Stimulated activated naive CD8-positive, alpha-beta T cell treated with anti-CD3 and anti-CD28 coated beads, Interleukin-15, amount 100 ng/mL, for 72 hours (primary cell): ENCODE data around the gene NUP93.

ENCODE experiments used
- ATAC-seq: fragments of 150-1000 bp; cut with Tn5 transposase; 2 replicates; pipeline ENCODE4 v1.10.0; 2021; ENCODE audit warnings: mild to moderate bottlenecking, moderate library complexity
- DNase-seq, 2 donors: peaks; one replicate each; pipeline ENCODE4 v3.0.0; 2021 to 2022
- H3K27ac Mint-ChIP-seq, 2 donors: one replicate each; pipeline ENCODE4 v1.8.0; 2022; ENCODE audit warnings: mild to moderate bottlenecking in 2 of 2, mixed read lengths in 2 of 2, moderate library complexity in 2 of 2
- H3K27me3 Mint-ChIP-seq: one replicate; pipeline ENCODE4 v1.8.0; 2022; ENCODE audit warnings: mixed read lengths
- H3K4me1 Mint-ChIP-seq: one replicate; pipeline ENCODE4 v1.8.0; 2022; ENCODE audit warnings: mild to moderate bottlenecking, mixed read lengths
- H3K4me3 Mint-ChIP-seq, 2 donors: one replicate each; pipeline ENCODE4 v1.8.0; 2022; ENCODE audit warnings: mild to moderate bottlenecking in 2 of 2, mixed read lengths in 2 of 2, moderate library complexity in 1 of 2
- H3K9me3 Mint-ChIP-seq, 2 donors: one replicate each; pipeline ENCODE4 v1.8.0; 2022; ENCODE audit warnings: mixed read lengths in 2 of 2

The NUP93 gene

GRCh38 chr16:56729735-56730662 lies at the start of gene NUP93:
Gene NUP93, plus strand, starts transcription at chr16:56730129. Its CDS starts 18,119 bp downstream, at chr16:56748248.
- ATAC-seq (peak; percentile 89), DNase-seq (peak; percentile 86 to 91)
- H3K4me1 Mint-ChIP-seq: peaks cover 12% of the 10 kb centered on the region
- no peaks in the 10 kb centered on the region for H3K9me3 Mint-ChIP-seq
- no peaks in the 10 kb centered on the region for H3K27me3 Mint-ChIP-seq
- H3K27ac Mint-ChIP-seq: peak within 1 kb of the TSS; percentile 89 to 96
- H3K4me3 Mint-ChIP-seq: no peak within 1 kb of the TSS

- Mint-ChIP-seq H3K9me3 (peaks cover 0 to 11% of the 10 kb centered on the region in 2 donors), H3K4me3 (peak within 1 kb of the TSS; percentile 93 to 97), H3K4me1 (peaks cover 30% of the 10 kb centered on the region), H3K27me3 (no peaks in the 10 kb centered on the region), H3K27ac (peak within 1 kb of the TSS; percentile 94 to 99)
- peak; percentile 99 for ATAC-seq
- peak; percentile 86 to 92 for DNase-seq
These were observed 47.8 kb upstream of the NUP93 start, which contains the start of gene MT1X for GRCh38 chr16:56681939-56682702. Gene MT1X, plus strand, starts transcription at chr16:56682470. Its CDS starts 71 bp downstream, at chr16:56682541.

GRCh38 chr16:56682703-56683397 lies 47.1 kb upstream of the NUP93 start:
- peak overlapping the region; percentile 93 to 97 for H3K4me3 Mint-ChIP-seq
- peak in 1 of 2 donors; percentile 29 for DNase-seq
- peaks cover 29% of the 10 kb centered on the region for H3K4me1 Mint-ChIP-seq
- H3K27ac Mint-ChIP-seq: peak overlapping the region; percentile 94 to 99
- no peaks in the 10 kb centered on the region for H3K27me3 Mint-ChIP-seq
- peak; percentile 4 for ATAC-seq
- H3K9me3 Mint-ChIP-seq: peaks cover 0 to 11% of the 10 kb centered on the region in 2 donors

GRCh38 chr16:56683424-56684172 lies 46.3 kb upstream of the NUP93 start:
- DNase-seq (no peak), ATAC-seq (no peak)
- Mint-ChIP-seq H3K4me3 (peak overlapping the region; percentile 93 to 97), H3K27me3 (no peaks in the 10 kb centered on the region), H3K4me1 (peaks cover 29% of the 10 kb centered on the region), H3K9me3 (peaks cover 0 to 11% of the 10 kb centered on the region in 2 donors), H3K27ac (peak overlapping the region in 1 of 2 donors; percentile 19)

GRCh38 chr16:56684256-56684925 lies 45.5 kb upstream of the NUP93 start:
- Mint-ChIP-seq H3K4me1 (peaks cover 29% of the 10 kb centered on the region), H3K27ac (peak overlapping the region in 1 of 2 donors; percentile 51), H3K9me3 (peaks cover 0 to 11% of the 10 kb centered on the region in 2 donors), H3K27me3 (no peaks in the 10 kb centered on the region), H3K4me3 (peak overlapping the region; percentile 93 to 97)
- DNase-seq: no peak
- no peak for ATAC-seq

GRCh38 chr16:56684926-56685590 lies 44.9 kb upstream of the NUP93 start:
- H3K27me3 Mint-ChIP-seq: no peaks in the 10 kb centered on the region
- H3K4me3 Mint-ChIP-seq: no peak overlapping the region
- DNase-seq (no peak), ATAC-seq (no peak)
- no peak overlapping the region for H3K27ac Mint-ChIP-seq
- peaks cover 29% of the 10 kb centered on the region for H3K4me1 Mint-ChIP-seq
- H3K9me3 Mint-ChIP-seq: peaks cover 0 to 11% of the 10 kb centered on the region in 2 donors

GRCh38 chr16:56686758-56687157 lies 43.2 kb upstream of the NUP93 start:
- Mint-ChIP-seq H3K4me3 (no peak overlapping the region), H3K9me3 (peaks cover 0 to 11% of the 10 kb centered on the region in 2 donors), H3K4me1 (peaks cover 22% of the 10 kb centered on the region), H3K27me3 (no peaks in the 10 kb centered on the region), H3K27ac (no peak overlapping the region)
- DNase-seq (no peak), ATAC-seq (no peak)

- ATAC-seq: no peak
- Mint-ChIP-seq H3K27me3 (no peaks in the 10 kb centered on the region), H3K9me3 (peaks cover 0 to 11% of the 10 kb centered on the region in 2 donors), H3K27ac (no peak overlapping the region), H3K4me3 (no peak overlapping the region), H3K4me1 (peaks cover 9% of the 10 kb centered on the region)
- DNase-seq: no peak
These were observed 41.2 kb upstream of the NUP93 start for GRCh38 chr16:56688762-56689161.

GRCh38 chr16:56689171-56689570 lies 40.8 kb upstream of the NUP93 start:
- Mint-ChIP-seq H3K4me1 (peaks cover 5% of the 10 kb centered on the region), H3K9me3 (peaks cover 0 to 11% of the 10 kb centered on the region in 2 donors), H3K27ac (no peak overlapping the region), H3K4me3 (no peak overlapping the region), H3K27me3 (no peaks in the 10 kb centered on the region)
- DNase-seq (no peak), ATAC-seq (no peak)

GRCh38 chr16:56690420-56691122 lies 39.4 kb upstream of the NUP93 start:
- H3K4me1 Mint-ChIP-seq: no peaks in the 10 kb centered on the region
- ATAC-seq (no peak), DNase-seq (no peak)
- H3K9me3 Mint-ChIP-seq: peaks cover 0 to 11% of the 10 kb centered on the region in 2 donors
- no peak overlapping the region for H3K27ac Mint-ChIP-seq
- H3K27me3 Mint-ChIP-seq: no peaks in the 10 kb centered on the region
- H3K4me3 Mint-ChIP-seq: no peak overlapping the region

GRCh38 chr16:56691885-56692284 lies 38.0 kb upstream of the NUP93 start:
- H3K4me1 Mint-ChIP-seq: no peaks in the 10 kb centered on the region
- no peak overlapping the region for H3K4me3 Mint-ChIP-seq
- peaks cover 0 to under 1% of the 10 kb centered on the region in 2 donors for H3K9me3 Mint-ChIP-seq
- DNase-seq: no peak
- H3K27ac Mint-ChIP-seq: no peak overlapping the region
- ATAC-seq: no peak
- H3K27me3 Mint-ChIP-seq: no peaks in the 10 kb centered on the region

GRCh38 chr16:56695246-56695645 lies 34.7 kb upstream of the NUP93 start:
- Mint-ChIP-seq H3K4me3 (no peak overlapping the region), H3K27me3 (no peaks in the 10 kb centered on the region), H3K27ac (no peak overlapping the region), H3K4me1 (no peaks in the 10 kb centered on the region), H3K9me3 (peaks cover 0 to 12% of the 10 kb centered on the region in 2 donors)
- ATAC-seq (no peak), DNase-seq (no peak)

- H3K27me3 Mint-ChIP-seq: no peaks in the 10 kb centered on the region
- ATAC-seq (no peak), DNase-seq (no peak)
- peaks cover 0 to 12% of the 10 kb centered on the region in 2 donors for H3K9me3 Mint-ChIP-seq
- H3K4me1 Mint-ChIP-seq: peaks cover 12% of the 10 kb centered on the region
- H3K4me3 Mint-ChIP-seq: no peak overlapping the region
- no peak overlapping the region for H3K27ac Mint-ChIP-seq
These were observed 32.3 kb upstream of the NUP93 start for GRCh38 chr16:56697456-56698155.
